ES-I3 (cell line): ENCODE measurements around the gene KRT9.
"Not testable (repeated sequence)": the region's sequence is repeated elsewhere in the genome, so short reads cannot be mapped to it uniquely, and the experiment has no call there.

Experiments
- H3K36me3 ChIP-seq: 2 replicates; pipeline ENCODE4 v1.6.1; 2013; ENCODE audit warnings: mild to moderate bottlenecking, low read length, control low read depth, moderate library complexity; ENCODE audit not compliant: insufficient read depth
- H3K4me1 ChIP-seq: 2 replicates; pipeline ENCODE4 v1.6.1; 2013; ENCODE audit warnings: mild to moderate bottlenecking, control low read depth, low read length; ENCODE audit not compliant: insufficient read depth
- H3K9ac ChIP-seq: 2 replicates; pipeline ENCODE4 v1.6.1; 2013; ENCODE audit warnings: low read depth, mild to moderate bottlenecking, low read length, moderate library complexity
- H3K9me3 ChIP-seq: 2 replicates; pipeline ENCODE4 v1.6.1; 2013; ENCODE audit warnings: mild to moderate bottlenecking, low read length, moderate library complexity; ENCODE audit not compliant: control insufficient read depth, insufficient read depth

Gene KRT9

DNA sequence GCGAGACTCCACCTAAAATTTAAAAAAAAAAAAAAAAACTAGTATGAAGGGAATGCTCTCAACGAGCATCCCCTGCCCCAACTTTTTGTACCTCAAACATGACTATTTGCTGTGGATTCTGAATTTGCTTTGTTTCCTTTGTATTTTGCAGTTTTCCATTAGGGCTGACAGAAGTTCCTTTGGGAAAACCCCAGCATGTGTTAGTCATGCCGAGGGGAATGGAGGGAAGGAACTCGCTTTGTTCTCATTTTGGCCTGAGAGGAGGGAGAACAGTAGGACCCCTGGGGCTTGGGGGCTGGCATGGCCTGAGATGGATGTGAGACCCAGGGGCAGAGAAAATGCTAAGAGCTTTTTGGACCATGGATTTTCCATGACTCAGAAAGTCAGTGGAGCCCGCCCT is 20.5 kb downstream of the KRT9 start:
- H3K36me3 ChIP-seq, result no peaks in the 10 kb centered on the region
- H3K9ac ChIP-seq, result no peak overlapping the region
- peaks cover 21% of the 10 kb centered on the region; the same call in 1 of the 2 replicates for H3K4me1 ChIP-seq

DNA sequence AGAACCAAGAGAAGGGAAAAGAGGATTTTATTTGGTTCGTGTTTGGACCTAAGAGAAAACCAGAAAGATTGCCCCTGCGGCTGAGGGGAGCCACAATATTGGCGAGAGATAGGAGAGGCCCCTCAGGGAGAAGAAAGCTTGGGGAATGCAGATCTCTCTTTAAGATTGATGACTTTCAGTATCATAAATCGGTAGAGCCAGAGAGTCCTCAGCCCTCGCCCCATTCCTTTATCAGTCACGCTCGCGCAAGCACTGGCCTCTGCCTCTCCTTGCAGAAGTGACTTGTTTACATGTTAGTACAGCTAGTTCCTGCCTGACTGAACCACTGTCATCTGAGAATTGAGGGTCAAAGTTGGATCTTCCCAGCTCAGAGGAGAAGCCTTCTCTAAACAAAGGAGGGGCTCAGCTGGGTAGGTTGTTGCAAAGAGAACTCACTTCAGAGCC is 22.2 kb downstream of the KRT9 start:
- Histone ChIP-seq H3K9ac (no peak overlapping the region), H3K9me3 (no peaks in the 10 kb centered on the region), H3K36me3 (no peaks in the 10 kb centered on the region), H3K4me1 (peaks cover 18% of the 10 kb centered on the region; the same call in 1 of the 2 replicates)

More for the DNA sequence above, 20.5 kb downstream of the KRT9 start:
- H3K9me3 ChIP-seq, result no peaks in the 10 kb centered on the region

DNA sequence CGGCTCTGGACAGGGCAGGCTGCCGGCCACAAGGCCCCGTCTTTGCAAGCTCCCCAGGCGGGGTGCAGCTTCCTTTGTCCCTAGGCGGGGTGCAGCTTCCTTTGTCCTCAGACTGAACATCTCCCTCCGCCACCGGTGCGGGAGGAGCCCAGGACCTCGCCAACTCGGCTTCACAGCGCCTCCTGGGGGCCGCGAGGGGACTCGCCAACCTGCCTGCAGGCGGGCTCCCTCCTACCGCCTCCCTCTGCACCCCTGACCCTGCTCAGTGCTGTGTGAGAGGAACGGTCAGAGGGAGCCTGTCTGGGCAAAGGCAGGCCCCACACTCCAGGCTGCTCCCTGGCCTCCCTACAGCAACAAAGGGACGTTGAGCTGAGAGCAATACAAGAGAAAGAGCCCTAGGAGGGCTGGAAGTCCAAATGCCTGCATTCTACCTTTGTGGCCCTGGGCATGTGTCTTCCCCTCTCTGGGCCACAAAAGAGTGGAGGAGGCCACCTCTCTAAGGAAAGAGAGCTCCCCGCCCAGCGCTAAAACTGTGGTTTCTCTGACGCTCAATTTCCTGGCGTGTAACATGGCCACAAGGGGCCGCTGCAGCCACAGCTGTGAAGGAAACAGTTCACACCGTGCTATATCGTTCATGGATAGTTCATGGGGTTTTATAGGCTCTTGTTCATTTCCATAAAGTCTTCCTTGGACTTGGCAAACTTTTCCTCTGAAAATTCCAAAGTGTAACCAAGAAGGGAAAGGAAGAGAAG is 22.8 kb downstream of the KRT9 start:
- H3K4me1 ChIP-seq, result peaks cover 20% of the 10 kb centered on the region; the same call in 1 of the 2 replicates
- no peaks in the 10 kb centered on the region for H3K36me3 ChIP-seq
- H3K9me3 ChIP-seq, result no peaks in the 10 kb centered on the region
- H3K9ac ChIP-seq, result no peak overlapping the region; the same call in 1 of the 2 replicates

DNA sequence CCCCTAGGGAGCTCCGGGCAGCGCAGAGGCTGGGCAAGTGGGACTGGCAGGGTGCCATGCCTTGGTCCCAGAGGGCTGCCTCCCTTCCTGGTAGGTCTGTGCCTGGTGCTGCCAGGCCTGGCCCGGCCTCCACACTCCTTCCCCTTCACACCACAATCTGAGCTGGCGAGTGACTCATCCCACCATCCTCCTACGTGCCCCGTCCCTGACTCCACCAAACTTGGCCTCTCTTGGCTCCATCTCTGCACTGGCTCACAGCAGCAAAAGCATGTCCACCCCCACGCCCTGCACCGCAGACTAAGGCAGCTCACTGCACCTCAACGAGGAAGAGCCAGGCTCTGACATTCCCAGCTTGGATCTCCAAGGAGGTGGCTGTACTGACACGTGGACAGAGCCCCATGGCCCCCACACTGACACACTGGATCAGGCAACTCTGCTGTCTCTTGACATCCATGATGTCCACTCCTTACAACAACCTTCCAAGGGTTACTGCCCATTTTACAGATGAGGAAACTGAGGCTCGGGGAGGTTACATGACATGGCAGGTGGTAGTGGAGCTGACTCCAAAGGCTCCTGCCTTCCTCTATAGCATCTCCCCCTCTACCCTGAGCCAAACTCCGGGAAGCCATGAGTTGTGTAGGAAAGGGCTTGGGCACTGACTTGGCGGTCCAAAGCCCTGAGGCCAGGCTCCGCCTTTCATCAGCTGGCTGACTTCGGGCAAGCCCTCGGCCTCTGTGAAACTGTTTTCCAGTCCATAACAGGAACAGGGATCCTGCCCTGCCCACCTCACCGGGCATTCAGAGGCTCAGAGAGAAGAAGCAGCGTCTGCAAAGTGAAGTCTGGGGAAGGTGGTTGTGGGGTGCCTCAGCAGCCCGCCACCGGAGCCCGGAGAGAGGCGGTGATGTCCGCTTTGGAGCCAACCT is 23.7 kb downstream of the KRT9 start:
- Histone ChIP-seq H3K9ac (no peak overlapping the region; the same call in 1 of the 2 replicates), H3K4me1 (peaks cover 19% of the 10 kb centered on the region; the same call in 1 of the 2 replicates), H3K36me3 (no peaks in the 10 kb centered on the region), H3K9me3 (no peaks in the 10 kb centered on the region)

DNA sequence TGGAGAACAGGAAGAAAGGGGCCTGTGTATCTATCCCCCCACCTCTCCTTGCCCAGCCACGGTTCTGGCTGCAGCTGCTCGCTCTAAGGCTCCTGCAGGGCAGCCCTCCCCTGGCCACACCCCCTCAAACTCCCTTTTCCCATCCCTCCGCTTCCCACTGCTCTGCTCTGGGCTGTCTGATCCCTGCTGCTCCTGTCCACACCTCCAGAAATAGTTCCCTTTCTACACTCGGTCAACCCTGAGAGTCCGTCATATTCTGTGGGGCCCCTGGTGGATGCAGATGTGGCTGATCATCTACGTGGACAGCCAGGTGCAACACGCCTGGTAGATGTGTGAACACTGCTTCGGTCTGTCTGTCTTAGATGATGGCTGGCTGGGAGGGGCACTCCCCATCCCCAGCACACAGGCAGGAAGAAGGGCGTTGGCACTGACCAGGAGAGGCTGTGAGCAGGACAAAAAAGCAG is 24.4 kb downstream of the KRT9 start:
- Histone ChIP-seq H3K36me3 (no peaks in the 10 kb centered on the region), H3K4me1 (peaks cover 19% of the 10 kb centered on the region; the same call in 1 of the 2 replicates), H3K9me3 (no peaks in the 10 kb centered on the region), H3K9ac (no peak overlapping the region)

DNA sequence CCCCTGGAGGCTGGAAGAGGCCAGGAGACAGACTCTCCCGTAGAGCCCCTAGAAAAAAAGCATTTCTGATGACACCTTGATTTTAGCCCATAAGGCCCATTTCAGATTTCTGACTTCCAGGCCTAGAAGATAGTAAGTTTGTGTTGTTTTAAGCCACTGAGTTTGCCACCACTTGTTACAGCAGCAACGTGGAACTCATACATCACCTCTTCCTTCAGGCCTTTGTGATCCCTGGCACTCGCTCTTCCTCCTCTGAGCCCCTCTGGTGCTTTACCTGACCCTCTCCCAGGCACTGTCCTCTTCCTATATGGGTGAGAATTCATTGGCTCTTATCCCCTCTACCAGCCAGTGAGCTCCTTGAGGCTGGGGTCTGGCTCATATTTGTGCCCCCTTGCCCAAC is 25.0 kb downstream of the KRT9 start:
- no peaks in the 10 kb centered on the region for H3K36me3 ChIP-seq
- no peak overlapping the region for H3K9ac ChIP-seq
- H3K9me3 ChIP-seq, result no peaks in the 10 kb centered on the region
- peaks cover 19% of the 10 kb centered on the region; the same call in 1 of the 2 replicates for H3K4me1 ChIP-seq

DNA sequence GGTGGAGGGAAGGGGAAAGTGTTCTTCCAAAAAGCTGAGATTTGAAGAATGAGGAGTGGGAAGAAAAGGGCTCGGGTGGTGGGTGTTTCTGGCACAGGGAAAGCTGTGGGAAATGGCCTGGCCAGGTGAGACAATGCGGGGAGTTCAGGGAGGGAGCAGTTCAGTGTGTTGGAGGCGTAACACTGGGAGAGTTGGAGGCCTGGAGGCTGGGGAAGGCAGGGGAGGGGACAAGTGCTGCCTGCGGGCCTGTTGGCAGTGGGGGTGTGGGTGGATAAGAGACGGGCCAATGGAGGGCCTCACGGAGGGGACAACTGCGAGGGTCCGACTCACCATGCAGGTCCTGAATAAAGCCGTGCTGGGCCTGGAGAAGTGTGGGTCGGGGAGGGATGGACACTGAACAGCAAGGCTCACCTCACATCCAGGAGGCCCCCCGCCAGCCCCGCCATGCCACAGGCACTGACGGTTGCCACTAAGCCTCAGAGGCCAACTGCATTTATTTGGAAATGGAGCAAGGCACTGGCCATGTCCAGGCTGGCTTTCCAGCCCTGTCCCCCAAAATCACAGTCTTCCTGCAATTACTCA is 25.9 kb downstream of the KRT9 start:
- no peaks in the 10 kb centered on the region for H3K36me3 ChIP-seq
- H3K9ac ChIP-seq, result no peak overlapping the region
- peaks cover 19% of the 10 kb centered on the region; the same call in 1 of the 2 replicates for H3K4me1 ChIP-seq
- H3K9me3 ChIP-seq, result no peaks in the 10 kb centered on the region

DNA sequence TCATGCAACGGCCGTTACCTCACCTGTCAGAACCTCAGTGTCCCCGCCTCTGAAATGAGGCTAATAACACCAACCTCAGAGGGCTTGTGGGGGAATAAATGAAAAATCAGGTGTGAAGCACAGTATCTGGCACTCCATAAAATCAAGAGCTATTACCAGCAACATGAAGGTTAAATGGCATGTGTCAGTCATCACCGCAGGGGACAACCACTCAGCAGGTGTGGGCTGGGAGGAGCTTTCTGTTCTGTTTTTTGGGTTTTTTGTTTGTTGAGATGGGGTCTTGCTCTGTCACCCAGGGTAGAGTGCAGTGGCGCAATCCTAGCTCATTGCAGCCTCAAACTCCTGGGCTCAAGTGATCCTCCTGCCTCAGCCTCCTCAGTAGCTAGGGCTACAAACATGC is 26.9 kb downstream of the KRT9 start:
- Histone ChIP-seq H3K9ac (no peak overlapping the region), H3K4me1 (peaks cover 27% of the 10 kb centered on the region; the same call in 1 of the 2 replicates), H3K36me3 (no peaks in the 10 kb centered on the region), H3K9me3 (no peaks in the 10 kb centered on the region)

DNA sequence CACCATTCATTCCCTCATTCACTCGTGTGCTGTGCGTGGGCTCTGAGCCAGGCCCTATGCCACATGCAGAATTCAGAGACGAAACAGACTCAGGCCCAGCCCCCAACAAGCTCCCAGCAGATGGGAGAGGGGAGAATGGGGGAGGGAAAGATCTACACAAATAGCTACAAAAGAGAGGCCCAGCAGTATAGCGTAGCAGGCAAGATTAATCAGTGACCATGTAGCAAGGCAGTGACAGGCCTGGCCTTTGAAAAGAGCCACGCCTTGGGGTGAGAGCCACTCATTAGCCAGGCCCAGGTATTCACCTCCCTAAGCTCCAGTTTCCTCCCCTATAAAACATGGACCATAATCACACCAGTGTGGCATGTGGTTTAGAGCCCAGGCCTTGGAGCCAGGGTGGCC is 27.4 kb downstream of the KRT9 start:
- no peak overlapping the region for H3K9ac ChIP-seq
- no peaks in the 10 kb centered on the region for H3K36me3 ChIP-seq
- peaks cover 27% of the 10 kb centered on the region; the same call in 1 of the 2 replicates for H3K4me1 ChIP-seq
- no peaks in the 10 kb centered on the region for H3K9me3 ChIP-seq

DNA sequence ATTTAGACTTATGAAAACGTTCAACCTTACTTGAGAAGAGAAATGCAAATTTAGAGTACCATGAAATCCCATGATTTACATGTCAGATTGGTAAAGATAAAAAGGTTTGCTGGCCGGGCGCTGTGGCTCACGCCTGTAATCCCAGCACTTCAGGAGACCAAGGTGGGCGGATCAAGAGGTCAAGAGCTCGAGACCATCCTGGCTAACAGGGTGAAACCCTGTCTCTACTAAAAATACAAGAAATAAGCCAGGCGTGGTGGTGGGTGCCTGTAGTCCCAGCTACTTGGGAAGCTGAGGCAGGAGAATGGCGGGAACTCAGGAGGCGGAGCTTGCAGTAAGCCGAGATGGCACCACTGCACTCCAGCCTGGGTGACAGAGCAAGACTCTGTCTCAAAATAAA is 29.1 kb downstream of the KRT9 start:
- H3K4me1 ChIP-seq, result peaks cover 33% of the 10 kb centered on the region; the same call in 1 of the 2 replicates
- not testable (repeated sequence) for H3K9ac ChIP-seq, H3K9me3 ChIP-seq, H3K36me3 ChIP-seq

DNA sequence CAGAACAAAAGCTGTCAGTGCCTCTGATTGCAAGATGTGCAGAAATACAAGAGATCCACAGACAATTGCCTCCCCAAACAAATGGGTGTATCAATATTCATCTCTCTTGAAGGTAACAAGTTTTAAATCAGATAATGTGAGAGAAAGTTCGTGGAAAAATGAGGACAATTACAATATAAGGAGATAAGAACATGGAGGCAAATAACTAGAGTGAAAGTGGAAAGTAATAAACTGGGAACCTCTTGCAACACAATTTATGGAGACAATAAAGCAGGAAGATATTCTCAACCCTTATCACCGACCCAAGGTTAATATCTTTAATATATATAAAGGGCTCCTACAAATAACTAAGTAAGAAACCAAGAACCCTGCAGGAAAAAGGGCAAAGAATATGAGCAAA is 29.5 kb downstream of the KRT9 start:
- peaks cover 29% of the 10 kb centered on the region; the same call in 1 of the 2 replicates for H3K4me1 ChIP-seq
- H3K36me3 ChIP-seq, result no peaks in the 10 kb centered on the region
- H3K9me3 ChIP-seq, result no peaks in the 10 kb centered on the region
- no peak overlapping the region for H3K9ac ChIP-seq

DNA sequence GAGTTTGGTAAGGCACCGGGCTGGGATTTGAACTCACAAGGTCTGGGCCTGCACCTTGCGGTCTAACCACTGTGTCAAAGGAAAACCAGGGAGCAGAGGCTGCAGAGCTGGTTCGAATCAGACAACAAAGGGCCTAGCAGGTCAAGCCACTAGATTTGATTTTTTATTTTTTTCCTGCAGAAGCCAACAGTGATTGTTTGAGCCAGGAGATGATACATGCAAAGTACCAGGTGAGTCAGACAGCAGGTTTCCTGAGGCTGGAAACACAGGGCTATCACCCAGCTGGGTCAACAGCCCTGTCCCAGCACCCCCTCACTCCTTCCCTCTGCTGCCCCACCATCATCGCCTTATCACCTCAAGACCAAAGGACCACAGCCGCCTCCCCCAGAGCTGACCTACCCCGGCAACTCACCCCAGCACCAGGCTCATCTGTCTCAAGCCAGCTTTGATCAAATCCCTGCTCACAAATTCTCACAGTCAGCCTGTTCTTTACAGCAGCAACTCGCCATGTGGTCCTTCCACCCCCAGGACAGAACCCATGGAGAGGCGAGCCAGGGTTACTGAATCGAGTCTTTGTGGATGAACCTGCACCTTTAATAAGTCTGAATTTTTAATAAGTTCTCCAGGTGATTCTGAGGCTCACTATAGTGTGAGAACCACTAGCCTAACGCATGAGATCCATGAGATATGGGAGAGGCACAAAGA is 30.8 kb downstream of the KRT9 start:
- peaks cover 27% of the 10 kb centered on the region; the same call in 1 of the 2 replicates for H3K4me1 ChIP-seq
- no peaks in the 10 kb centered on the region for H3K9me3 ChIP-seq
- no peaks in the 10 kb centered on the region for H3K36me3 ChIP-seq
- H3K9ac ChIP-seq, result no peak overlapping the region

DNA sequence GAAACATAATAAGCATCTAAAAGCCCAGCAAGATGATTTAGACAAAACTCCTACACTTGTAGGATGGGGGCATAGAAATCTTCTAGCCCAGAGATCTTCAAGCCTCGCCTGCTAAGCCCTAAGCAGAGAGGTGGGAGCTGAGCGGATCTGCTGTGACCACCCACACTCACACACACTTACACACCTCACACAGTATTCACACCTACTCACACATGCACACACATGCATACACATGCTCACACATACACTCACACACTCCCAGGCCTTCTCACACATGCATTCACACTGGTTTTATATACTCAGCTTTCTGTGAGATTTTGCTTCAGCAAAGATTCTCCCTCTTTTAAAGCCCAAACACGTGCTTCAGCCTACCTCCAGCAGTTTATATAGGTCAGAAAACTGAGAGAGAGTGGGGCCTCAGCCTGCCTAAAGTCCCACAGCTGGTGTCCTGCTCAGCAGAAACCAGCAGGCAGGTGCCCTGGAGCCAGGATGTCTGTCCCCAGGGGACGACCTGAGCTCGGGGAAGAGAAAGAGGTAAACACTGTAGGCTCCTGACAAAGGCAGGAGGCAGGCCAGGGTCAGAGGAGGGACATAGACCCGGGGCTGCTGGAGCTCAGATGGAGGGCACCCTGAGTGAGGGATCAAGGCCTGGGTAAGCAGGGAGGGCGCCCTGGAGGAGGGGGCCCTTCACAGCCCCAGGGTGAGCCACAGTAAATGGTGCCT is 31.7 kb downstream of the KRT9 start:
- no peaks in the 10 kb centered on the region for H3K9me3 ChIP-seq
- no peak overlapping the region for H3K9ac ChIP-seq
- H3K4me1 ChIP-seq, result peaks cover 35% of the 10 kb centered on the region; the same call in 1 of the 2 replicates

More for the DNA sequence above, 31.7 kb downstream of the KRT9 start:
- no peaks in the 10 kb centered on the region for H3K36me3 ChIP-seq
